HG03060 (cell line): Measurements from ENCODE around the gene CABLES2.
A peak's percentile ranks its signal among the peaks of the same experiment; 100 is the strongest.

ENCODE experiments used
- ATAC-seq: cut with Tn5 transposase; IDR thresholded peaks from one replicate; pipeline ENCODE4 v1.9.1; 2021; ENCODE audit warnings: low read depth, moderate number of reproducible peaks; ENCODE audit not compliant: unreplicated experiment

Gene CABLES2

DNA sequence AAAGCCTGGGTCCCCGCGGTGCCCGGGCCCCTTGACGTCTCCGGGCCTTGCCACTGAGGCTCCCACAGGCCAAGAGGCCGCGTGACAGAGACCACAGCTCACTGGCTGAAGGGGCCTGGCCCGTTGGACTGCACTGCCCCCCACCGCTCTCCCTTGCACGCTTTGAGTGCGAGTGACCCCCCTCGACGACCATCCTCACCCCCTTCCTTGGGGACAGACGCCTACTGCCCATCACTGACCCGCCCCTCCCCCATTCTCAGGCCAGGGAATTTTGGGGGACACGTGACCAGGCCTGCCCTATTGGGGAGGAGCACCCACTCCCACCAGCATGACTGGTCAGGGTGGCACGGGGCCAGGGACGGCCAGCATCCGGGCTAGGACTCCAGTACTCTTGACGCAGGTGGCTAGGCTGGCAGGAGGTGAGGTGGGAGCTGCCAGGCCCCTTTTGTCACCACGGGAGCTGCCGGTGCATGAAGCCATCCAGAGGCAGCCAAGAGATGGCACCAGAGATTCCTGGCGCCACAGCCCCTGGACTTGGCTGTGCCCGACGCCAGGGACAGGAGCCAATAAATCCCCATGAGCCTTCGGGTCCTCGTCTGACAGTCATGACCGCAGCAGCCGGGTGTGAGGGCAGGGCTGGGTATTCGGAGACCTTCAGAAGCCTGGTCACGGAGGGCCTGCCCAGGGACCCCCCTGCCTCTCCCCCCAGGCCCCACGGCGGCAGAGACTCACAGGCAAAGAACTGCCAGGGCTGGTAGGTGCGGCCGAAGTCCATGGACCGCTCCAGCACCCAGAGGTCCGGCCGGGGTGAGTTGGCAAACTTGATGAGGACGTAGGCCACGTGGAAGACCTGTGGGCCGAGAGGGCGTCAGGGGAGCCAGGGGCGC lies 54.4 kb downstream of the CABLES2 start:
- no peak for ATAC-seq

DNA sequence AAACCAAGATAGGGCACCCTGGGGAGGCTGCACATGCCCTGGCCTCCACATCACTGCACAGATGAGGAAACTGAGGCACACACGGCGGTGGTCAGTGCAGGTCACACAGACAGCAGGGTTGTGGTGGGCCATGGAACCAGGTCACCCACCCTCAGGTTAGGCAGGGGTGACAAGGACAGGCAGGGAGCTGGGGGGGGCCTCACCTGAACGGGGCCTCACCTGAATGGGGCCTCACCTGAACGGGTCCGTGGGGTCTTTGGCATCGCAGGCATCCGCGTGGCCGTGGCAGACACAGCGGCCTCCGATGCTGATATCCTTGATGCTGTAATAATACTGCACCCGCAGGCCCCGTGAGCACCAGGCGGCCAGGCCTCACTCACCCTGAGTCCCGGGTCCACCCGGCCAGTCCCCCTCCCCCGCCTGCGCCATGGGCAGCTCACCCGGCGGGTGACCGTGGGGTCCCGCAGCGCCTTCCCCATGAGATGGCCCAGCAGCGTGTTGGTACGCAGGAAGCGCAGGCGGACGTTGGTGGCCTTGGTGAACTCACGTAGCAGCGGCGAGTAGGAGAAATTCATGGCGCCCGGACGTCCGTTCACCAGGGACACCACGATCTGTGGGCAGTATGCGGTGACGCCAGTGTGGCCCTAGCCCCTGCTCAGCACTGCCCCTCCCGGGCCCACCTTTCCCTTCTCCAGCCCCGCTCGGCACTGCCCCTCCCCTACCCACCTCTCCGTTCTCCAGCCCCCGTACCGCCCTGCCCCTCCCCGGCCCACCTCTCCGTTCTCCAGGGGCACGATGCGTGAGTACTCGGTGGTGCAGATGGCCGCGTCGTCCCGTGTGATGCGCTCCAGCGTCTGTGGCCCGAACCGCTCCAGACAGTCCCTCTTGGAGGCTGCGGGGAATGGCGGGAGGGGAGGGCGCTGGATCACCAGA lies 55.4 kb downstream of the CABLES2 start:
- no peak for ATAC-seq

DNA sequence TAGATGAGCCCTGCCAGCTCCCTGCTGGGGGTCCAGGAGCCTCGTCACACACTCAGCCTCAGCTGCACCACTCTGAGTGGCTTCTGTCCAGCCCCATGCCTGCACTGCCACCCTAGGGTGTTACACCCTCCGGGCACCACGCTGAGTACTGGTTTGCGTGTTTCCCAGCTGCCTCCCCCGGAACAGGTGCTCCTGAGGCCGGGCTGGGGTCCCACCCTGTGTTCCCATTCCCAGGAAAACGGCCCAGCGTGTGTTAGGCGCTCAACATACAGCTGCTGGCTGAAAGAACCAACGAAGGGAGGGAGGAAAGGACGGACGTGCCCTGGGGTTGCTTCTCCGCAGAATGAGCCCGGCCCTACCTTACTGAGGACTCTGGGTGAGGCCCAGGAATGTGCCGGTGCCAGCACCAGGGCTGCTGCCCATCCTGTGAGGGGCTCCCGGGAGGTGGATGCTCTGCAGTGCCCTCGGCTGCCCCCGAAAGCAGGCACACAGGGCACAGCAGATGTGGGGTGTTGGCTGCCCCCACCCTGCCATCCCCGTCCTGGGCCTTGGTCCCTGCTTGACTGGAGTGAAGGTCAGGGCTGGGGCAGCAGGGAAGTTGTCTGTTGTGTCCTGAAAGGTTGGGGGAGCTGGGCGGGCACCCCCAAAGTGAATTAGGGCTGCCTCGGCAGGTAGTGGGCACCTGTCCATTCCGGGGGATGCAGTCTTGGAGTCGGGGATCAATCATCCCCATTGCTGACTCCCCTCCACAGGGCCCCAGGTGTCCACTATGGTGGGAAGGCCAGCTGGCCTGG lies 56.3 kb downstream of the CABLES2 start:
- ATAC-seq = no peak

DNA sequence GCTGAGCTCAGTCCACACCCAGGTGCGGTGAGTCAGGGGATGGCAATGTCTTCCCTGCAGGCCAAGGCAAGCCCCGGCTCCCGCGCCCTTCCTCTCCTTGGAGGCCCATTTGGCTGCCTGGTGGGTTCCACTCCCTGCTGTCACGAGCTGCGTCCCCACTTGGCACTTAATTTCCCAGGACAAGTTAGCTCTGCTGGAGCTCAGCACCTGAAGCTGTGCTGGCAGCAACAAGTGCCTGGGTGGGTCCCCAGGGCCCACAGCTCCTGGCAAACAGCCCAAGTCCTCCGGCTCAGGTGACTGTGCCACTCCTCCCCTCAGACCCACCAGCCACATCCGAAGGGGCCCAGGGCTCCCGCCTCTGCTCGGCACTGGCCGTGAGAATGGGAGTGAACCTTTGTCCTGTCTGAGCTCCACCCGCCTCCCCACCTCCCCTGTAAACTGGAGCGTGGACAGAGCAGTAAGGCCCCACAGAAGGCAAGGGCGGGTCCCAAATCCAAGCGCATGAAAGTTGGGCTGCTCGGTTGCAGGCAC lies 56.9 kb downstream of the CABLES2 start:
- ATAC-seq = no peak

DNA sequence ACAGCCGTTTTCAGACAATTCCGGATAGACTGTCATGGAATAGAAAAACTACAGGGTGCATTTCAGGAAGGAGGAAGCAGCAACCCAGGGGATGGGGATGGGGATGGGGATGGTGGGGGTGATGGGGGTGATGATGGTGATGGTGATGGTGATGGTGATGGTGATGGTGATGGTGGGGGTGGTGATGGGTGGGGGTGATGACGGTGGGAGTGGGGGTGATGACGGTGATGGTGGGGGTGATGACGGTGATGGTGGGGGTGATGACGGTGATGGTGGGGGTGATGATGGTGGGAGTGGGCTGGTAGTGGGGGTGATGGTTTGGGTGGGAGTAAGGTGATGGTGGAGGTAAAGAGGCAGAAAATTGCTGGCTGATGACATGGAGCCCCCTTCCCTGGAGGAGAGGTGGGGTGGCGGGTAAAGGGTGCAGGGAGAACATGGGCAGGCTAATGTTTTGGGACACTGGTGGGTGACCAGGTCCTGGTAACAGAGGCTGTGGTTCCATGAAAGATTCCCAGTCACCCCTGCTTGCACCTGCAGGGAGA lies 57.5 kb downstream of the CABLES2 start:
- ATAC-seq = no peak

DNA sequence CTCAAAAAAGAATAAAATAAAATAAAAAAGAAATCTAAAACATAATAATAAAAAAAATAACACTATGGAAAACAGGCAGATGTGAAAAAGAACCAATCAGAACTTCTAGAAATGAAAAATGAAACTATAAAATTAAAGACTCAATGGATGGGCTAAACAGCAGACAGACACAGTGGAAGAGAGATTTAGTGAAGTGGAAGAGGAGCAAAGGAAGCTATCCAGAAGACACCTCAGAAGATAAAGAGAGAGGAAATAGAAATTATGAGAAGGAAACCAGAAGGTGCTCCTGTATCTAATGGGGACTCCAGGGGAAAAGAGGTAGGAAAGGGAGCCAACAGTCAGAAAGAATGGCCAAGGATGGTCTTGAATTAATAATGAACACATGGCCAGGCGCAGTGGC lies 58.5 kb downstream of the CABLES2 start:
- no peak for ATAC-seq

DNA sequence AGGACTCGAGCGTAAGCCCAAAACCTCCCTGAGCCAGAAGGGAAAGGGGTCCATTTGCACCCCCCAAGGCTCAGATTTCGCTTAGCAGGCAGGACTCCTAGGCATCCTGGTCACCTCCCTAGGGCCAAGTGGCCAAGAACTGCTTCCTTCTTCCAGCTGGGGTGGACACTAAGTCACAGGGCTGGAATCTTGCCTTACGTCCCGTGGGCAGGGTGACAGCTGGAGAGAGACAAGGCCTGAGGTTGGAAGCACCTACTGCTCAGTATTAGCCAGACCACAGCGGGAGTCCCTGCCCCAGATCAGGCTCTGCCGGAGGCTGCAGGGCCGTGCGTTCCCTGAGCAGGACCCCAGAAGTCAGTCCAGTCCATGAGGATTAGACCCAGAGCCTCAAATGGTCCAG lies 59.6 kb downstream of the CABLES2 start:
- no peak for ATAC-seq

DNA sequence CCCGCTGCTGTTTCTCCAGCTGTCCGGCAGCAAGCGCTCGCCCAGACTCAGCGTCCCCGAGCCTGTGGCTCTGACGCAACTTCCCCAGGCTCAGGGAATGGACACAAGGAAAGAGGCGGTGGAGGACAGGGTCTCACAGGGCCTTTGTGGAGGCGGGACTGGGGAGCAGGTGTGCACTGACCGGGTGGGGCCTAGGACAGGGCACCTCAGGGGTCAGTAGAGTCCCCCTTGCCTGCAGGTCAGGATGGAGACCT lies 60.0 kb downstream of the CABLES2 start:
- ATAC-seq = no peak

DNA sequence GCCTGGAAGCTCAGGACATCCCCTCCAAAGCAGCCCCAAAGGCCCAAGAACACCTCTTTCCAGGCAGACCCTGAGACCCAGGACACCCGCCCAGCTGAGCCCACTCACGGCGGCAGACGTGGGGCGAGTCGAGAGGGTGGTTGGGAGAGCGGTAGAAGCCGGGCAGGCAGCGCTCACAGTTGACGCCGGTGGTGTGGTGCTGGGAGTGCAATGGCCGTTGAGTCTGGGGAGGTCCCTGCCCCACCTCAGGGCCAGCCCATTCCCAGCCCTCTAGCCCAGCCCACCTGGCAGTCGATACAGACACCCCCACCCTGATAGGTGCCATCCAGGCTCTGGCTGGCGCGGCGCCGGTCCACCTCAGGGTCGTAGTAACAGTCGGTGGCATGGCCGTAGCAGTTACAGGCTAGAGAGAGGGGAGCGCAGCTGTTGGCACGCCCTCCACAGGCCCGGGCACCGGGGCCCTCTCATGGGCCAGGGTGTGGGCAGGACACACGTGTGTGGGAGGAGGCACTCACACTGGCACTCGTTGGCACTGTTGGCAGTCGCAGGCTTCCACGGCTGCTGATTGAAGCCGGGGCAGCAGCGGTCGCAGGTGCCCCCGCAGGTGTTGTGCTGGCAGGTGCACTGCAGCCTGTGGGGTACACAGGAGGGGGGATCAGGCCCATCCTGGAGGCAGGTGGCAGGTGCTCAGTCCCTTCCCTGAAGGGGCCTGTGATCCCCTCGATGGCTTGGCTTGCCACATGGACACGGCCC lies 60.5 kb downstream of the CABLES2 start:
- no peak for ATAC-seq

DNA sequence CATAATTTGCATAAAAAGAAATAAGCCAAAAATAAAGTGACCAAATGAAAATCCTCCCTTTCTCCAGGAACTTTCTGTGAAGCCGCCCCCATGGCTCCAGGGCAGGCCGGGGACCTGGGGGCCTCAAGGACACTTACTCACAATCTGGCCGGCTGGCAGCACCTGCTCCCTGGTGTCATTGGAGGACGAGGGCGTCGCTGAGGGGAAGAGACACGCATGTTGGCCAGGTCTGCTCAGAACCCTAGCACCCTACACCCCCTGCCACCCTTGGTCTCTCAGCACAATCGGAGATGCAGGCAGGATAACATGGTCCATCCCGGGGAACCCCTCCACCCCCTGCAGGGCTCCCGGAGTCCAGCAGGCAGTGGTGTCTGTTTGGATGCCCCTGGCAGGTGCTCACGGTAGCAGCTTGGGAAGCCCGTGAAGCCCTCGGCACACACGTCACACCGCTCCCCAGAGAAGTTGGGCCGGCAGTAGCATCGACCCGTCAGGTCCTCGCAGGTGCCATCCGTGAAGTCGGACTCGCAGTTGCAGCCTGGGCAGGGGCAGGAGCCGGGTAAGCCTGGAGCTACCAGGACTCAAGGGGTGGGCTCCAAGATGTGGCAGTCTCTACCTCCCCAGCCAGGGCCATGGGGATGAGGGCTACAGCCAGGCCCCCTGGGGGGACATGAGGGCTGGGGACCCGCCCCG lies 61.3 kb downstream of the CABLES2 start:
- no peak for ATAC-seq

DNA sequence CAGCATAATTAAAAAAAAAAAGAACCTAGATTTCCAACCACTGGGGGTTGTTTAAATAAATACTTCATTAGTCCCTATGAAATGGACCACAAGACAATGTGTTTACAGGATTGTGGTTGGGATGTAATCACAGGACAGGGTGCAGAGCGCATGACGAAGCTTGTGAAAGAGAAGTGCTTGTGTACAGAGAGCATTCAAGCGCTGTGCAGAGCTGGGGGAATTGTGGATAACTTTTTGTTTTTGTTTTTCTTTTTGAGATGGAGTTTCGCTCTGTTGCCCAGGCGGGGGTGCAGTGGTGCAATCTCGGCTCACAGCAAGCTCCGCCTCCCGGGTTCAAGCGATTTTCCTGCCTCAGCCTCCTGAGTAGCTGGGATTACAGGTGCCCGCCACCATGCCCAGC lies 62.3 kb downstream of the CABLES2 start:
- ATAC-seq = no peak

DNA sequence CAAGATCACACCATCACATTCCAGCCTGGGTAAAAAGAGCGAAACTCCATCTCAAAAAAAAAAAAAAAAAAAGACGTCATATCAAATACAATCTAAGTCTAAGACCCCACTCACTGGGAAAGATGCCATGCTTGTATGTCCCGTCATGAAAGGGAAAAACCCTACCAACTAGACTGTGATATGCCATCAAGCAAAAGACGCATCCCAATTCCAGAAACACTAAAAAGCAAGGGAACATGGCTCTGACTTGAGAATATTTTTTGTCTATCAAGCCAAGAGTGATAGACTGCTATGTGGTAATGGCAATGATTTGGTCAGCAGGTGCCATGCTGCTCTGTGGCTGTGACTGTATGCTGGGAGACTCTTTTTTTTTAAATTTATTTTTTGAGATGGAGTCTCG lies 63.0 kb downstream of the CABLES2 start:
- no peak for ATAC-seq

DNA sequence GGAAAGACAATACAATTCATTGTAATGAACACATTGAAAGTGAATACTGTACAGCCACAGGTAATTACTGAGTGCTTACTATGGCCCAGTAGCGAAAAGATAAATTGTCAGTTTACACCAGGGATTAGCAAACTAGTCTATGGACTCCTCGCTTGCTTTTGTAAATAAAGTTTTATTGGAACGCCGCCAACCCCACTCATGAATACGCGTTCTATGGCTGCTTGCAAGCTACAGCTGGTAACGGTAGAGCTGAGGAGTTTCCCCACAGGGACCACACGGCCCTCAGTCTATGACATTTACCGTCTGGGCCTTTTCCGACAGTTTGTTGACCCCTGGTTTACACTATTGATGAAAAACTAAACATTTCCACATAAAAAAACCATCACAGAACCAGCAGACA lies 64.2 kb downstream of the CABLES2 start:
- ATAC-seq = no peak

DNA sequence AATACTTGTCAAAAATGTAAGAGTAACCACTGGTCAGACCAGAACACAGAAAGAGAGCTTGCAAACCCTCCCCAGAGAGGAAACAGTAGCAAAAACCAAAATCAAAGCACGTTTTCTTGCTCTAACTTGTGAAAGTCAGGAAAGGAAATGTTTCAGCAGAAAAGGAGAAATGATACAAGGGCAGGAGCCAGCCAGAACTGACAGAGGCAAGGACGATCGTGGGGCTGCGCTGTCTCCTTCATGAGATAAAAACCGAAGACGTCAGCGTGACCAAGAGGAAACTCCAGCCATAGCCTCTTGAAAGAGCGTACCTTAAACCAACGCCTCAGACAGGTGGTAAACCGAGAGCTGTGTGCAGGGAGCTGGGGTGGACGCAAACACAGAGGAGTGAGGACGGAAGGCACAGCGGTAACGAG lies 67.4 kb downstream of the CABLES2 start:
- peak; percentile 52 for ATAC-seq
